ENCODE data around the gene ALDH1A1. TPM values are rescaled to one million over a fixed set of nuclear protein-coding genes. Genes with fewer than 3 reads are reported as not detected.

The ALDH1A1 gene
- total RNA-seq, 1 experiment from 2014 or later, result not detected

- DNase-seq (ENCODE audit: low read depth), result peak; percentile 50
These were observed 95.8 kb downstream of the ALDH1A1 start for GRCh38 chr9:72856972-72857623.

DNA sequence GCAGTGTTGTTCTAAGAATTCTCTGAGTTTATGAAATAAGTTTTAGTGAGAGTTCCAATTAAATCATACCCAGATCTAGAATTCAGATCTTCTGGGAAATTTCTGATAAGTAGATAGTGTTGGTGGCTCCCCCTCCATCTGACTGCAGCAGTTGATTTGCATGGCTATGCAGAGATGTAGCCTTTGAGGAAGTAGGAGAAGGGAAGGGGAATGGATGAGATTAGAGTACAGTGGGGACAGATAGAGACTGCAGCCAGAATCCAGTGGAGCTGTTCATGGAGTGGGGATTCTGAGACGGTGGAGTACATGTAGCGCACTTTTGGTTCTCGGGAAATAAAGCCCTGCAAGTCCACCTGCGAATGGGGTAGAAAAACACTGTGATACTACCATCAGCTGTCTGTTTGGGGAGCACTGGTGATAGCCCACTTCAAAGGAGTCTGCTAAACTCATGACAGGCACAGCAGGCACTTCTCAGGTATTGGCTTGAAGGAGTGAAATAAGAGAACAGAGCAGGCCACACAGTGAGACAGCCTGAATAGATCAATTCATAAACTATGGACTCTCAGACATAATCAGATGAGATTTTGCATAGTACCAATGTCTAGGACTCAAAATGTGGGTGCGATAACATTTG lies 96.8 kb downstream of the ALDH1A1 start:
- DNase-seq (ENCODE audit: low read depth), result no peak

- no peak for DNase-seq (ENCODE audit: low read depth)
These were observed 97.5 kb downstream of the ALDH1A1 start for GRCh38 chr9:72855321-72855720.

Other genes starting within 250 kb of the ALDH1A1 start
- gene ANXA1, start 198.8 kb upstream of the ALDH1A1 start, total RNA-seq (2014; rRNA removed; shearing (Covaris generic)), result 826 and 1,064 TPM in 2 replicates

Measured in Daoy (cell line).